ENCODE results near the gene GNAZ.

The GNAZ gene

DNA sequence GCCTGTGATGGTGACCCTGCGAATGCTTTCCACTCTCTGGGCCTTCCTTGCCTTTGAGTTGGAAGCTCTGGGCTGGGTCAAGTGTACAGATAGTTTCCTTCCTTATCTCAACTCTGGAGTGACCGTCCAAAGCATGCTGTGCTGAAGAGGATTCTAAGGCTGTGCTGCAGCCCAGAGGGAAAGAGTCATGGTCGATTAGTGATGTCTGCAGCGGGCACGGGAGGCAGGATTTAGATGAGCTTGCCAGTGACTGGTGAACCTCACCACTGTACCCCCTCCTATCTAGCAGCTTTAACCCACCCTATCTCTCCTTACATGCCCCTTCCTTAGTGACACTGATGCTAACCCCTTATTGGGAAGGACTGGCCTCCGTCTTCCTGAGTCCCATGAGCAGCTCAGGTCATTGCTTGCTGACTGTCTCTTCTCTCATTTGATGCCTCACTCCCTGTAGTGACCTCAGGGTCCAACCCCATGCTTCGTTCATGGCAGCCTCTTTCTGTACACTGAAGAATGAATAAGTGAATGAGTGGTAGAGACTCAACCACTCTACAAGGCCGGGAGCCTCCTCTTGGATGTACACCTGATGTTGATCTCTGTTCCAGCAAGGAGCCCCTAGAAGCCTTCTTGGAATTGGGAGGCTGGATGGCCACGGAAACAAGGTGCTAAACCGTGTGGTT is 6.7 kb downstream of the GNAZ start:
- DNase-seq (ENCODE audit: low read depth), result no peak

GRCh38 chr22:23077627-23078461 is 7.5 kb downstream of the GNAZ start:
- no peak for DNase-seq (ENCODE audit: low read depth)

GRCh38 chr22:23078462-23078787 is 8.1 kb downstream of the GNAZ start:
- DNase-seq (ENCODE audit: low read depth), result no peak

DNA sequence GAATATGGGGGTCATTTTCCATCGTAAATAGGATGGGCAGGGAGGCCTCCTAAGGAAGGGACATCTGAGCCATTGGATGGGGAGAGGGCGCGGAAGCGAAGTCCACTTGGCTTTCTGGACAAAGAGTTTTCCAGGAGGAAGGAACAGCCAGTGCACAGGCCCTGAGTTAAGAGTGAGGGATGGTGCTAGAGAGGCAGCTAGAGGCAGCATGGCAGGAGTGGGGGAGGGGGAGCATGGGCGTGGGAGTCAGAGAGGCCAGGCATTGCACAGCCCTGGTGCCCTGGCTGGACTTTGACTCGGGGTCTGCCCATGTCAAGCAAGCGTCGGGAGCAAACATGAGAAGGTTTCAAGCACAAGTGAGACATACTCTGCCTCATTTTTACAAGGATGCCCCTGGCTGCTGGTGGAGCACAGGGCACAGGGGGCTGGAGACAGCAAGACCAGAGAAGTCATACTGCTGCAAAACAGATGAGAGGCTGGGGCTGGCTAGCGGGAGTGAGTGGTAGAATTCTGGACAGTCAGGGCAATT is 9.0 kb downstream of the GNAZ start:
- no peak for DNase-seq (ENCODE audit: low read depth)

GRCh38 chr22:23079814-23080521 is 9.6 kb downstream of the GNAZ start:
- no peak for DNase-seq (ENCODE audit: low read depth)

DNA sequence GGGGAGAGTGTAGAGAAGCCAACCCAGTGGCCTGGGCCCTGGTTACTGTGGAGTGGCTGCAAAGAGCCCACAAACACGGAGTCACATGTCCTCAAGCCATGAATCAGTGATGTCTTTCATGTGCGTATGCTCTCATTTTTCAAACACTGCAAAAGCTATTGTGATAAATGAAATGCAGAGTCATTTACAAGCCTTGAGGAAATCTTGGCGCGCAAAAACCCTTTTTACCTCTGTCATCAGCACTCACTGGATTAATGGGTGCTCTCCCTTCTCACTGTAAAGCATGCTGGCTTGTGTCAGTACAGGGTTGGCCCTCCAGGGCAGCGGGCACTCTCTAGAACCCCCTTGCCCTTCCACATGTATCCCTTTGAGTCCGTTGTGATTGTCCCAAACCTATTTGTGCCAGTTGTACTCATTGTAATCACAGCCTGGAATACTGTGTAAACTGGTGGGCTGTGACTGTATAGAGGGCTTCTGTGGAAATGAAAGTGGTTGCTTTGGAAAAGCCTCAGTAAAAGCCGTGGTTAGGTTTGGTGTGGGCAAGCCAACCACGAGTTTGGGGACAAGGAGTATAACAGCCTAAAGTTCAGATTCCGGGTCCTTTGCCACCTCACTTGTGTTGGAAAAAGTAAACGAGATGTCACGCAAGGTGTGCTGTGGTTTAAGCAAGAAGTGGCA is 10.4 kb downstream of the GNAZ start:
- no peak for DNase-seq (ENCODE audit: low read depth)

GRCh38 chr22:23082534-23083314 is 12.4 kb downstream of the GNAZ start:
- DNase-seq (ENCODE audit: low read depth), result no peak

DNA sequence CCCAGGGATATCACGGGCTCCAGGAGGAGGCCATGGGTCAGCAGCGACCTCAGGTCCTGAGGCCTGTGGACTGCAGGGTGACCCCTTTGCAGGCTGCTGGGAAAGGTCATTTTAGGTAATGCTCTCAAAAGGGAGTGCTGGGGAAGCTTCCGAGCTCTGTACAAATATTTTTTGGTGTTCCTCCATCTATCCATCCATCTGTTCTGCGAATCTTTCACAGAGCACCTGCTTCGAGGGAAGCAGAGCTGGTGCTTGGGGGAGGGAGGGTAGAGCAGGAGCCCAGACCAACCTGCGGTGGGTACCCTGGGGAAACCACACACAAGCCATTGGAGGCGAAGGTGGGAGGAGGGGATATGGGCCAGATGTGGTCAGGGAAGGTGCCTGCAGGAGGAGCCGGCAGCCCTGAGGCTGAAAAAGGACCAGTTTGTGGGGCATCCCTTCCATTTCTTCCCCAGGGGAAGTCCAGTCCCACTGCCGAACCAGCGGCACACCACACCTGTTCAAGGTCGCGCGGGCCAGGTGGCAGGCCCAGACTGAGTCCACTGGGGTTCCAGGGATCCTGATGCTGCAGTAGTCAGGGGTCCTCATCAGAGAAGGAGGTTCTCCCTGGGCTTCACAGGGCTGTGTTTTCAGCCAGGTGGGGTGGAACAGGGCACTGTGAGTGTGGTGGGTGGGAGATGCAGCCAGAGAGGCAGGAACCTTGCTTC is 13.1 kb downstream of the GNAZ start:
- no peak for DNase-seq (ENCODE audit: low read depth)

DNA sequence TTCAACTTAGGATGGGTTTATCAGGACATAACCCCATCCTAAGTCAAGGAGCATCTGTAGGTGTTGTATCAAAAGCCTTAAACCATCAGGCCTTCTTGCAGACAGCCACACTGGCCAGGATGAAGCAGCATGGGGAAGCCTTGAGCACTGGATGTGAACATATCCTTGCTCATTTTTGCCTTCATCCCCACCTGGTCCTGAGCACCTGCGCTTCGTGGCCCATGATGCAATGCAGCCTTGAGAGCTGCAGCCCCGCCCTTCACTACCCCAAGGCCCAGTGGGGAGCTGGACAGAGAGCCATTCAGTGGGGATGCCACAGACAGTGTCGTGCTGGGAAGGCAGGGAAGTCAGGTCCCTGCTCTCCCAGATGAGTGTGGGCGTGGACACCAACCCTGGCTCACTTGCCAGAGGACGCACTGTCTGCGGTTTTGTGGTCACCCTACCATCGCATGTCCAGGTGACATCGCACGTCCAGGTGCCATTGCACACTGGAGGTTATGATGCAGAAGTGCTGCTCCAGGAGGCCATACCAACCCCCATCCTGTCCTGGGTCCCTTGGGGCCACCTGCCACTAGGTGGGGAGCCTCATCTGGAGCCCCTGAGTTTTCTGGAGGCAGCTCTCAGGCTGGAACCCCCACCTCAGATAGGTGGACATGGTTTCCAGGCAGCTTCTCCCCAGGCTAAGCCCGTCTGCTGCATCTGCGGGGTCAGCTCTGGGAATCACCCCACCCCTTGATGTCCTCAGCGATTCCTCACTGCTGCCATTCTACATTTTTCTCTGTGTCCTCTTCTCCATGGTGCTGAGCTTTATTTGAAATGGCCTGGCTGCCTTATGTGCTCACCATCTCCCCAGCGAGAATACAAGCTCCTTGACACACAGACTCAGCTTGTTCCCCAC is 14.4 kb downstream of the GNAZ start:
- no peak for DNase-seq (ENCODE audit: low read depth)

GRCh38 chr22:23085351-23085671 is 15.0 kb downstream of the GNAZ start:
- no peak for DNase-seq (ENCODE audit: low read depth)

DNA sequence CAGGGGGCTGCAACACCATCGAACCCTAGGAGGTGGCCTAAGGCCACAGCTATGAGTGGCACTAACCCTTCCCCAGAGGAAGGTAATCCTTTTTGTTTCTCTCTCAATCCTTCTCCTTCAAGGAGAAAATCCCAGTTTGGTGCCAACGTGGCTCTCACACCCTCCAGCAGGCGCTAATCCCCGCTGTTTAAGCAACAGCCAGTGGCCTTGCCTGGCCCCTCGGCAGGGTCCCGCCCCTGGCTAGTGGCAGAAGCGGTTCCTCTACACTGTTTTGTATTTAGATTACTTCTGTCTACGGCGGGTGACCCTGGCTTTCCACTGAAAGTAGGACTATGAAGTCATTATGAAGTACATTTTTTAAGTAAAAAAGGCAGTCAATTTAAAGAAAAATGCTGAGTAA is 15.5 kb downstream of the GNAZ start:
- DNase-seq (ENCODE audit: low read depth), result no peak

GRCh38 chr22:23086263-23086662 is 15.9 kb downstream of the GNAZ start:
- no peak for DNase-seq (ENCODE audit: low read depth)

DNA sequence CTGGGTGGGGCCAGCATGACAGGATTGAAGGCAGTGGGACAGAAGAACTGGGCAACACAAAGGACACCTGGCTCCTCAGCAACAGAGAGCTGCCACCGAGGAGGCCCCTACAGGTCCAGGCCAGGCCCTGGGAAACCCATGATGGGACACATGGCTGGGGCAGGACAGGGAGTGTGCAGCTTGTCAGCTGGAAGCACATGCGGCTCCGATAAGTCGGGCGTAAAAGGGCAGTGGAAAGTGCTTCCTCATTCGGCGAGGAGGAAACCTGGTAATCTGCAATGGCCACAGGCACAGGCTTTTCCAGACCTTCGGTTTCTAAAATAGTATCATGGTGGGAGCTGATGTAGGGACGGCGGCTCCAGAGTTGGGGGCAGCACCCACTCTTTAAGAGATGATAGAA is 16.5 kb downstream of the GNAZ start:
- no peak for DNase-seq (ENCODE audit: low read depth)

GRCh38 chr22:23088199-23088604 is 17.9 kb downstream of the GNAZ start:
- no peak for DNase-seq (ENCODE audit: low read depth)

GRCh38 chr22:23089010-23089409 is 18.7 kb downstream of the GNAZ start:
- DNase-seq (ENCODE audit: low read depth), result no peak

- no peak for DNase-seq (ENCODE audit: low read depth)
These were observed 19.5 kb downstream of the GNAZ start for GRCh38 chr22:23089633-23090456.

GRCh38 chr22:23090457-23090835 is 20.1 kb downstream of the GNAZ start:
- DNase-seq (ENCODE audit: low read depth), result no peak

DNA sequence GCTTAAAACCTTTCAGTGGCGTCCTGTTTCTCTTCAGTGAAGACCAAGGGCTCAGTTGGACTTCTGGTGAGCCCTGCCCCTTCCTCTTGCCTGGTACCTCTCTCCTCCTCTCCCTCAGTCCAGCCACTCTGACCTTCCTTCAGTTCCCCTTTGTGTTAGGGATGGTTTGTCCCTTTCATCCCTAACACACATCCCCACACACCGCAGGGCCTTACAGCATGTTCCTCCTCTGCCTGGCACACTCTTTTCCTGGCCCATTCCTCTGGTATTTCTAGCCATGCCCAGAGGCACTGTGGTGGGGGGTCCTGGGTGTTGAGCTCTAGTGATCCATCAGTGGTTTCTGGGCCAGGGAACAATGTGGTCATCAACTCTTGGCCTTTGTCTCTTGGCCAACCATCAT is 21.4 kb downstream of the GNAZ start:
- DNase-seq (ENCODE audit: low read depth), result no peak

Data from activated T-cell treated with anti-CD3 and anti-CD28 coated beads for 24 hours (primary cell).